GM12878 (cell line): ENCODE data around the gene PIGS. TPM values are rescaled to one million over a fixed set of nuclear protein-coding genes. Genes with fewer than 3 reads are reported as not detected.
A peak's percentile ranks its signal among the peaks of the same experiment; 100 is the strongest.

Experiments used
- ATAC-seq: fragments of 200-7000 bp; cut with Tn5 transposase; 3 replicates; pipeline ENCODE4 v1.9.1; 2020; ENCODE audit warnings: mild to moderate bottlenecking, moderate library complexity
- BruUV-seq: library from RNA; stranded (reverse); fragments of 400-500 nt; replicated peaks from 2 replicates; lab custom pipeline; 2021; lab: Mats Ljungman, UMichigan
- CTCF ChIA-PET: fragments of 300-600 bp; sonication (Branson Sonifier 250); formaldehyde crosslinking; extraction: SDS; loops from one replicate; lab custom pipeline; 2021; ENCODE audit warnings: inconsistent platforms; lab: Yijun Ruan, JAX
- POLR2A ChIA-PET: fragments of 350-600 bp; formaldehyde crosslinking; extraction: SDS; loops from one replicate; lab custom pipeline; 2021; ENCODE audit warnings: inconsistent platforms; lab: Charles Lee
- RAD21 ChIA-PET: fragments of 300-600 bp; sonication (Branson Sonifier 250); formaldehyde crosslinking; loops from one replicate; lab custom pipeline; 2023; ENCODE audit warnings: antibody characterized with exemption; ENCODE audit not compliant: unreplicated experiment; lab: Charles Lee
- SMC1A ChIA-PET: fragments of 300-600 bp; sonication (Branson Sonifier 250); formaldehyde crosslinking; loops from one replicate; lab custom pipeline; 2023; ENCODE audit not compliant: unreplicated experiment, uncharacterized antibody; lab: Charles Lee
- DNase-seq: peaks from one replicate; pipeline ENCODE4 v3.0.0-alpha.2; 2011; ENCODE audit warnings: low read depth, low spot score
- FAIRE-seq: peaks from 3 replicates; lab custom pipeline; 2011; peaks lifted over from hg19 to GRCh38; lab: Jason Lieb, UNC
- H2AFZ ChIP-seq: 2 replicates; pipeline ENCODE4 v1.6.0; 2011; ENCODE audit warnings: low read depth, low read length, control low read depth; ENCODE audit not compliant: control insufficient read depth
- H3K27ac ChIP-seq: 2 replicates; pipeline ENCODE4 v1.5.1; 2011; ENCODE audit warnings: control low read depth; ENCODE audit not compliant: control insufficient read depth, insufficient read depth
- H3K27me3 ChIP-seq, 2 experiments: replicated peaks in 1 of 2; 2 replicates each; pipeline versions ENCODE4 v1.6.0 to v1.6.1; 2011; ENCODE audit warnings: low read length in 1 of 2; ENCODE audit not compliant: control insufficient read depth in 2 of 2, insufficient read depth in 2 of 2
- H3K36me3 ChIP-seq, 2 experiments: 2 replicates each; pipeline ENCODE4 v1.5.1; 2011; ENCODE audit warnings: low read length in 1 of 2; ENCODE audit not compliant: control insufficient read depth in 2 of 2, insufficient read depth in 2 of 2
- H3K4me1 ChIP-seq: 2 replicates; pipeline ENCODE4 v1.6.1; 2011; ENCODE audit warnings: mild to moderate bottlenecking, low read length, moderate library complexity, mixed read lengths; ENCODE audit not compliant: control insufficient read depth, insufficient read depth
- H3K4me2 ChIP-seq: 2 replicates; pipeline ENCODE4 v1.6.0; 2011; ENCODE audit warnings: control low read depth; ENCODE audit not compliant: control insufficient read depth, insufficient read depth
- H3K4me3 ChIP-seq: fragments of 200-600 bp; sonication (generic); 2 replicates; pipeline ENCODE4 v1.5.1; 2016
- H3K79me2 ChIP-seq: 2 replicates; pipeline ENCODE4 v1.6.0; 2011; ENCODE audit warnings: low read length; ENCODE audit not compliant: control insufficient read depth, insufficient read depth
- H3K9ac ChIP-seq: 2 replicates; pipeline ENCODE4 v1.8.0; 2011; ENCODE audit warnings: low read length, control low read depth, mixed read lengths; ENCODE audit not compliant: control insufficient read depth, insufficient read depth
- H3K9me3 ChIP-seq: replicated peaks from 3 replicates; pipeline ENCODE4 v1.5.1; 2011; ENCODE audit warnings: mild to moderate bottlenecking, low read length; ENCODE audit not compliant: control insufficient read depth, insufficient read depth
- H4K20me1 ChIP-seq: 2 replicates; pipeline ENCODE4 v1.6.0; 2011; ENCODE audit not compliant: control insufficient read depth, insufficient read depth
- ASH2L ChIP-seq: fragments of 300-600, 200-600 bp; sonication (generic); IDR thresholded peaks from 2 replicates; pipeline ENCODE4 v1.6.1; 2017; ENCODE audit warnings: low read depth, mild to moderate bottlenecking, borderline replicate concordance
- CEBPB ChIP-seq, 2 experiments: fragments of 150-350 bp in 1 of 2; IDR thresholded peaks; 2 replicates each; pipeline ENCODE4 v1.6.1; 2012 to 2014; ENCODE audit warnings: low read depth in 2 of 2, low read length in 2 of 2, borderline replicate concordance in 1 of 2, inconsistent platforms in 1 of 2
- LARP7 ChIP-seq: fragments of 450-650 bp; IDR thresholded peaks from 2 replicates; pipeline ENCODE4 v1.6.1; 2017; ENCODE audit warnings: mild to moderate bottlenecking
- MXI1 ChIP-seq: fragments of 150-350 bp; IDR thresholded peaks from 2 replicates; pipeline ENCODE4 v1.6.1; 2011; ENCODE audit warnings: low read depth, mild to moderate bottlenecking, inconsistent platforms, low read length, improper control_type of control experiment
- NFIC ChIP-seq: IDR thresholded peaks from 2 replicates; pipeline ENCODE4 v1.6.1; 2012; ENCODE audit warnings: low read depth, mild to moderate bottlenecking, inconsistent platforms, low read length, moderate library complexity
- NR2C1 ChIP-seq: fragments of 450-650 bp; IDR thresholded peaks from 2 replicates; pipeline ENCODE4 v1.6.1; 2017; ENCODE audit warnings: antibody characterized with exemption, mild to moderate bottlenecking, moderate library complexity
- POU2F2 ChIP-seq: IDR thresholded peaks from 3 replicates; pipeline ENCODE4 v1.6.1; 2011; ENCODE audit warnings: low read depth, mild to moderate bottlenecking, low read length, borderline replicate concordance
- SIN3A ChIP-seq: IDR thresholded peaks from 2 replicates; pipeline ENCODE4 v1.6.1; 2012; ENCODE audit warnings: low read depth, low read length, improper control_type of control experiment
- SREBF2 ChIP-seq: IDR thresholded peaks from 2 replicates; pipeline ENCODE4 v1.6.1; 2012; ENCODE audit warnings: mild to moderate bottlenecking, low read length
- SRF ChIP-seq, 2 experiments: IDR thresholded peaks; 2 replicates each; pipeline ENCODE4 v1.6.1; 2011; ENCODE audit warnings: low read depth in 2 of 2, low read length in 2 of 2, mild to moderate bottlenecking in 1 of 2, moderate library complexity in 1 of 2
- TAF1 ChIP-seq: IDR thresholded peaks from 2 replicates; pipeline ENCODE4 v1.6.1; 2011; ENCODE audit warnings: mild to moderate bottlenecking, low read depth, low read length, borderline replicate concordance
- ZNF592 ChIP-seq: fragments of 450-650 bp; IDR thresholded peaks from 2 replicates; pipeline ENCODE4 v1.6.1; 2017; ENCODE audit warnings: mild to moderate bottlenecking, moderate library complexity
- ZNF687 ChIP-seq: fragments of 450-650 bp; IDR thresholded peaks from 2 replicates; pipeline ENCODE4 v1.6.1; 2017; ENCODE audit warnings: mild to moderate bottlenecking, moderate library complexity
- WGBS: methylation state at CpG from one replicate; pipeline ENCODE4 v1.1.6; 2016; ENCODE audit warnings: low lambda C conversion rate; ENCODE audit not compliant: insufficient replicate concordance, insufficient coverage; ENCODE audit errors: missing lambda C conversion rate; 5-methylcytosine and 5-hydroxymethylcytosine counted together
- in situ Hi-C: fragments of 300-500 bp; cut with MboI; formaldehyde crosslinking; loops from 9 replicates; pipeline ENCODE4 v1.14.3; 2018; ENCODE audit warnings: mixed read lengths
- intact Hi-C: fragments of 100-400 bp; cut with micrococcal nuclease; formaldehyde crosslinking; loops from one replicate; pipeline ENCODE4 v1.14.2; 2022; ENCODE audit not compliant: unreplicated experiment
- polyA plus RNA-seq, 11 experiments: library from polyadenylated mRNA; depleted of rRNA in 4 of 11; unstranded in 6 of 11; stranded (reverse) in 5 of 11; fragments of >200 nt; fragmentation: Nextera tagmentation in 4 of 11; fragmentation: Illumina TruSeq in 1 of 11; extraction: Ambion mirVana in 4 of 11; extraction: Trizol in 1 of 11; gene quantifications; 1 replicate in 1 of 11; 2 replicates in 10 of 11; pipeline versions ENCODE4 v1.2.1 to v1.2.3, GENCODE V29; 2011 to 2016; ENCODE audit warnings: inconsistent platforms in 2 of 11, missing spikeins in 2 of 11, low read depth in 1 of 11
- total RNA-seq, 4 experiments: library from RNA; depleted of rRNA in 3 of 4; stranded (reverse); fragments of >200 nt in 3 of 4; fragmentation: Illumina TruSeq in 1 of 4; extraction: Trizol in 1 of 4; gene quantifications; 2 replicates each; pipeline versions ENCODE4 v1.2.1 to v1.2.3, GENCODE V29; 2013 to 2021

Gene PIGS
- total and polyA plus RNA-seq, 10 of the 15 experiments (the other 5 are each of a cell fraction or from before 2014, with no cell fraction given): 27.5 to 73.7 (median 50.7) TPM

GRCh38 chr17:28569446-28569845 is 1.9 kb downstream of the PIGS start (continued):
- TF ChIP-seq SRF (IDR thresholded peaks at IDR 0.05; ENCODE audit: low read depth in 2 of 2, low read length in 2 of 2): no peak
- no peak for TF ChIP-seq NR2C1
- no peak for TF ChIP-seq SREBF2
- no peak for TF ChIP-seq ZNF592
- no peak for TF ChIP-seq MXI1
- no peak for TF ChIP-seq ASH2L

GRCh38 chr17:28567604-28568003 is 3.7 kb downstream of the PIGS start:
- peak overlapping the region; percentile 59 for H3K27ac ChIP-seq
- in situ Hi-C loops: loop anchor here (25.0 kb wide), 1 partner anchor 1080 kb away; no protein-coding TSS in a partner anchor
- POLR2A ChIA-PET: interaction anchor here (1.0 to 9.9 kb wide), 8 partner anchors 9 to 94 kb away, joined by 3 to 148 read pairs (median 4); partner anchors contain the start of genes ALDOC, SDF2, SUPT6H and UNC119
- TF ChIP-seq NFIC: no peak
- TF ChIP-seq POU2F2: 0 out of 3 replicates have a peak, but pooled peaks have one; percentile 40
- TF ChIP-seq CEBPB (IDR thresholded peaks at IDR 0.05; ENCODE audit: borderline replicate concordance in 1 of 2, low read depth in 2 of 2, low read length in 2 of 2): no peak
- no peak for TF ChIP-seq SIN3A
- no peak for TF ChIP-seq LARP7
- no peak for TF ChIP-seq ZNF687
- TF ChIP-seq TAF1: no peak

More at GRCh38 chr17:28567604-28568003, 3.7 kb downstream of the PIGS start:
- no peak overlapping the region; the same call in 1 of the 2 replicates for H3K9ac ChIP-seq
- intact Hi-C loops: loop anchor here (1.0 kb wide), 1 partner anchor 16 kb away; no protein-coding TSS in a partner anchor
- peak overlapping the region; percentile 85 for H3K4me2 ChIP-seq
- DNase-seq (peak; percentile 68), FAIRE-seq (peak; percentile 64), ATAC-seq (peak; percentile 48)
- H3K4me1 ChIP-seq: peaks cover 15% of the 10 kb centered on the region
- ChIA-PET CTCF (interaction anchor here (0.7 to 6.6 kb wide), 3 partner anchors 9 to 45 kb away, joined by 3 to 83 read pairs (median 9); partner anchors contain the start of gene ALDOC), SMC1A (interaction anchor here (8.3 kb wide), 1 partner anchor 18 kb away, joined by 89 read pairs; no protein-coding TSS in a partner anchor), RAD21 (interaction anchor here (1.0 to 7.1 kb wide), 3 partner anchors 10 to 66 kb away, joined by 3 to 102 read pairs (median 4); partner anchors contain the start of gene UNC119)
- H3K36me3 ChIP-seq: peaks cover 5 to 13% of the 10 kb centered on the region in 2 experiments; a peak in 3 of 4 replicates
- no peaks in the 10 kb centered on the region for H3K9me3 ChIP-seq
- 0% methylated on average over 3 of the region's 3 CpGs for WGBS
- H3K27me3 ChIP-seq: no peaks in the 10 kb centered on the region
- BruUV-seq: TSS peak; percentile 34
- H2AFZ ChIP-seq: no peak overlapping the region
- peaks cover 73% of the 10 kb centered on the region for H3K79me2 ChIP-seq
- H4K20me1 ChIP-seq: no peaks in the 10 kb centered on the region
- peak overlapping the region; percentile 90; the same call in 1 of the 2 replicates for H3K4me3 ChIP-seq
